ENCODE data around the gene BSND.

GRCh38 chr1:55012661-55013060 lies 13.9 kb downstream of the BSND start:
- TF ChIP-seq, protein P1, sequence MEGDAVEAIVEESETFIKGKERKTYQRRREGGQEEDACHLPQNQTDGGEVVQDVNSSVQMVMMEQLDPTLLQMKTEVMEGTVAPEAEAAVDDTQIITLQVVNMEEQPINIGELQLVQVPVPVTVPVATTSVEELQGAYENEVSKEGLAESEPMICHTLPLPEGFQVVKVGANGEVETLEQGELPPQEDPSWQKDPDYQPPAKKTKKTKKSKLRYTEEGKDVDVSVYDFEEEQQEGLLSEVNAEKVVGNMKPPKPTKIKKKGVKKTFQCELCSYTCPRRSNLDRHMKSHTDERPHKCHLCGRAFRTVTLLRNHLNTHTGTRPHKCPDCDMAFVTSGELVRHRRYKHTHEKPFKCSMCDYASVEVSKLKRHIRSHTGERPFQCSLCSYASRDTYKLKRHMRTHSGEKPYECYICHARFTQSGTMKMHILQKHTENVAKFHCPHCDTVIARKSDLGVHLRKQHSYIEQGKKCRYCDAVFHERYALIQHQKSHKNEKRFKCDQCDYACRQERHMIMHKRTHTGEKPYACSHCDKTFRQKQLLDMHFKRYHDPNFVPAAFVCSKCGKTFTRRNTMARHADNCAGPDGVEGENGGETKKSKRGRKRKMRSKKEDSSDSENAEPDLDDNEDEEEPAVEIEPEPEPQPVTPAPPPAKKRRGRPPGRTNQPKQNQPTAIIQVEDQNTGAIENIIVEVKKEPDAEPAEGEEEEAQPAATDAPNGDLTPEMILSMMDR (optimal IDR thresholded peaks at IDR 0.05 in 1 of 3, IDR thresholded peaks at IDR 0.05 in 1 of 3, conservative IDR thresholded peaks at IDR 0.05 in 1 of 3; ENCODE audit: extremely low read depth in 1 of 3, insufficient read depth in 2 of 3, low read length in 3 of 3): no peak
- no peak for TF ChIP-seq EZH2 (IDR thresholded peaks at IDR 0.05; ENCODE audit: low read length)
